Activated naive CD4-positive, alpha-beta T cell treated with anti-CD3 and anti-CD28 coated beads, Interleukin-2, amount 10 ng/mL, durations not matched to agents 7 days and 5 days (primary cell): ENCODE results near the gene ANO1.
A peak's percentile ranks its signal among the peaks of the same experiment; 100 is the strongest.

Experiments used
- CTCF ChIA-PET: fragments of 350-600 bp; sonication (Branson Sonifier 250); formaldehyde crosslinking; loops from one replicate; lab custom pipeline; 2021; ENCODE audit warnings: antibody characterized with exemption; lab: Charles Lee
- DNase-seq: peaks from one replicate; pipeline ENCODE4 v3.0.0-alpha.2; 2020
- H3K27ac Mint-ChIP-seq: one replicate; pipeline ENCODE4 v1.8.0; 2021; ENCODE audit warnings: mild to moderate bottlenecking, moderate library complexity, mixed read lengths
- H3K27me3 Mint-ChIP-seq: one replicate; pipeline ENCODE4 v1.8.0; 2021; ENCODE audit warnings: mild to moderate bottlenecking, mixed read lengths
- H3K36me3 Mint-ChIP-seq: one replicate; pipeline ENCODE4 v1.8.0; 2021; ENCODE audit warnings: mixed read lengths
- H3K4me1 Mint-ChIP-seq: one replicate; pipeline ENCODE4 v1.8.0; 2021; ENCODE audit warnings: mixed read lengths
- H3K4me3 Mint-ChIP-seq: one replicate; pipeline ENCODE4 v1.8.0; 2021; ENCODE audit warnings: mild to moderate bottlenecking, moderate library complexity, mixed read lengths
- H3K9me3 Mint-ChIP-seq: one replicate; pipeline ENCODE4 v1.8.0; 2021; ENCODE audit warnings: mixed read lengths

ANO1 gene

GRCh38 chr11:70167723-70168404 lies 89.7 kb downstream of the ANO1 start:
- DNase-seq: no peak
- H3K4me3 Mint-ChIP-seq: no peak overlapping the region
- CTCF ChIA-PET: no interaction called here
- peaks cover 12% of the 10 kb centered on the region for H3K27me3 Mint-ChIP-seq
- no peaks in the 10 kb centered on the region for H3K4me1 Mint-ChIP-seq
- H3K36me3 Mint-ChIP-seq: no peaks in the 10 kb centered on the region
- H3K27ac Mint-ChIP-seq: no peak overlapping the region
- no peaks in the 10 kb centered on the region for H3K9me3 Mint-ChIP-seq

DNA sequence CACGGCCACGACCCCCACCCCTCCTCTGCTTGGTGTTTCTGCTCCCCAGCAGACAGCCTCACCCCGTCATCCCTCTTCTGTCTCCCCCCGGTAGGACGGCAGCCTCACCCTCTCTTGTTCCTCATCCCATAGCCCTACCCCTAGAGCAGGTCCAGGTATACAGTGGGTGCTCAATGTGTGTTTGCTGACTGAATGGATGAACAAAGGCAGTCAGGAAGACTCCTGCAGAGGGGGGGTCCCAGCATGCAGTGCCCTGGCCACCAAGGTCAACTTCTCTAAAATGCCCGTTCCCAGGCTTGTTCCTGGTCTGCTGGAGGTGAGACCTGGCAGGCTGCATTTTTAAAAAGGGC lies 90.3 kb downstream of the ANO1 start:
- Mint-ChIP-seq H3K27me3 (peaks cover 12% of the 10 kb centered on the region), H3K36me3 (no peaks in the 10 kb centered on the region), H3K9me3 (no peaks in the 10 kb centered on the region), H3K27ac (no peak overlapping the region), H3K4me1 (no peaks in the 10 kb centered on the region), H3K4me3 (no peak overlapping the region)
- CTCF ChIA-PET: no interaction called here
- DNase-seq: no peak

GRCh38 chr11:70169127-70169526 lies 91.0 kb downstream of the ANO1 start:
- DNase-seq: no peak
- no peaks in the 10 kb centered on the region for H3K4me1 Mint-ChIP-seq
- H3K4me3 Mint-ChIP-seq: no peak overlapping the region
- CTCF ChIA-PET: no interaction called here
- H3K9me3 Mint-ChIP-seq: no peaks in the 10 kb centered on the region
- H3K27ac Mint-ChIP-seq: no peak overlapping the region
- no peaks in the 10 kb centered on the region for H3K36me3 Mint-ChIP-seq
- H3K27me3 Mint-ChIP-seq: peaks cover 12% of the 10 kb centered on the region

DNA sequence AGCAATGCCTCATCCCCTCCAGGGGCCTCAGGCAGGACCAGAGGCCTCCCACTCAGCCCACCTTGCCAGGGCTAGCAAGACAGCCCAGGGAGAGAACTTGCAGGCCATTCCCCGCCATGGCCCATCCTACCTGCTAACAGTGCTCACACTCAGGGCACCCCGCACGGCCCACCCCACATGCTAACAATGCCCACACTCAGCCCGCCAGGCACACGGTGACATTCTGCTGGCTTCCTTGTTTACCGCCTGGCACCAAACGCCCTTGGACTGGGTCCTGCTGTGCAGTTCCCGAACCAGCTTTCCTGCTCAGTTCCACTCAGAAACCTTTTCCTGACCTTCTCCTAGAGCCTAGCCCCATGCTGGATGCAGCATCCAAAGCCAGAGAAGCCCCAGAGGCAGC lies 91.5 kb downstream of the ANO1 start:
- H3K27me3 Mint-ChIP-seq: peaks cover 12% of the 10 kb centered on the region
- no peaks in the 10 kb centered on the region for H3K9me3 Mint-ChIP-seq
- CTCF ChIA-PET: no interaction called here
- no peaks in the 10 kb centered on the region for H3K4me1 Mint-ChIP-seq
- no peaks in the 10 kb centered on the region for H3K36me3 Mint-ChIP-seq
- no peak for DNase-seq
- H3K27ac Mint-ChIP-seq: no peak overlapping the region
- no peak overlapping the region for H3K4me3 Mint-ChIP-seq

DNA sequence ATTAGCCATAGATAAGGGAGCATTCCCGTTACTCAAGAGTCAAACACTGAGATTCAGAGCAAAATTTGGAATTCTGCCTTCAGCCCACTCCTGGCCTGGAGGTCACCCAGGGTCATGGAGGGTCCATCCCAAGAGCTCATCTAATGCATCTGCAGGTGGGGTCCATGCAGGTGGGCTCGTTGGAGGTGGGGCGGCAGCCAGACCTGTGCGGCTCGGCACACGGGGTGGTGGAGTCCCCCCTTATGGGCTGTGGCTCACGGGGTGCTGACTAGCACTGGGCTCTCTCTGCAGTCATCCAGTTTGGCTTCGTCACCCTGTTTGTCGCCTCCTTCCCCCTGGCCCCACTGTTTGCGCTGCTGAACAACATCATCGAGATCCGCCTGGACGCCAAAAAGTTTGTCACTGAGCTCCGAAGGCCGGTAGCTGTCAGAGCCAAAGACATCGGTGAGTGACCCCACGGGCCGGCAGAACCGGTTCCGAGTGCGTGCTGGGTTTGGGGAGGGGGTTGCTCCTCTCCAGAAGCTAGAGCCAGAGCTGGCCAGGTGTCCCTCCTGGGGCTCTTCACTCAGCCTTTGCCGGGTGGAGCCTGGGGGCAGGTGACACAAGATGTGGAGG lies 92.6 kb downstream of the ANO1 start:
- Mint-ChIP-seq H3K36me3 (no peaks in the 10 kb centered on the region), H3K4me3 (no peak overlapping the region), H3K4me1 (no peaks in the 10 kb centered on the region), H3K27ac (no peak overlapping the region), H3K9me3 (no peaks in the 10 kb centered on the region), H3K27me3 (peaks cover 3% of the 10 kb centered on the region)
- no peak for DNase-seq
- CTCF ChIA-PET: no interaction called here

DNA sequence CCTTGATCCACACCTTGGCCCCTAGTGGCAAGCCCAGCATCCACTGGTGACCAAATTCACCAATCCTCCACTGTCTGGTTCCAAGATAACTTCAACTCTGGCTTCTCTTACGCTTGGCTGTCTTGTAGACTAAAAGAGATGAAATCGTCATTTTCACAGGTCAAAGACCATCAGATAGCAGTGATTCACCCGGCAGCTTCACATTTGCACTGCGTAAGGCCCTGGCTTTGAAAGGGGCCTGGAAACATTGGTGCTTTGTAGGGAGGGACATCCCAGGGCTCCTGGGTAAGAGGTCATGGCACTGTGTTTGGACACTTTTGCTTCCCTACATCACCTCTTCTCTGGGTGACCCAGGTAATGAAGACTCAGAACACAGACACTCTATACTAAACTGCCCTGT lies 94.9 kb downstream of the ANO1 start:
- no peak overlapping the region for H3K27ac Mint-ChIP-seq
- no peak for DNase-seq
- peaks cover 3% of the 10 kb centered on the region for H3K27me3 Mint-ChIP-seq
- H3K4me1 Mint-ChIP-seq: no peaks in the 10 kb centered on the region
- no peaks in the 10 kb centered on the region for H3K36me3 Mint-ChIP-seq
- no peak overlapping the region for H3K4me3 Mint-ChIP-seq
- CTCF ChIA-PET: no interaction called here
- H3K9me3 Mint-ChIP-seq: no peaks in the 10 kb centered on the region

GRCh38 chr11:70174547-70175235 lies 96.6 kb downstream of the ANO1 start:
- H3K27ac Mint-ChIP-seq: no peak overlapping the region
- H3K4me3 Mint-ChIP-seq: no peak overlapping the region
- DNase-seq: no peak
- H3K36me3 Mint-ChIP-seq: no peaks in the 10 kb centered on the region
- no peaks in the 10 kb centered on the region for H3K4me1 Mint-ChIP-seq
- CTCF ChIA-PET: interaction anchor here (1.1 kb wide), 1 partner anchor 30 kb away, joined by 3 read pairs; no protein-coding TSS in a partner anchor
- H3K9me3 Mint-ChIP-seq: no peaks in the 10 kb centered on the region
- no peaks in the 10 kb centered on the region for H3K27me3 Mint-ChIP-seq

DNA sequence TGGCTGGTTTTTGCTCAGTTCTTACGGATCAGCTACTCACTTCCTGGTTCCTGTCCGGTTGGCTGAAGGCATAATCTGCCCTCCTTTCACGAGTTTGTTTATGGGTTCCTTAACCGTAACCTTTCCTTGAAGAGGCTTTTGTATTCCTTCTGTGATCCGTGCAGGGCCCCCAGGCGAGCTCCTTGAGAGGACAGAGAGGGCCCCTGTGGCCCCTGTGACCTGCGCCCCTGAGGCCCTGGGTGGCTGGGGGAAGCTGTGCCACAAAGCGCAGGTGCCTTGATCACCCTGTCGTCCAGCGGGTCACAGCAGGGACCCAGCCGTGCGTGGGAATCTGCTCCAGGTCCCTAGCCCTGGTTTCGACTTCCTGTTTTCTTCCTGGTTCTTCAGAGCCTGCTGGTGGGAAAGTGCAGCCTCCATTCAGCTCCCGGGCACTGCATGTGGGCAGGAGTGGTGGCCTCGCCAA lies 97.2 kb downstream of the ANO1 start:
- H3K27me3 Mint-ChIP-seq: no peaks in the 10 kb centered on the region
- DNase-seq: no peak
- no peaks in the 10 kb centered on the region for H3K9me3 Mint-ChIP-seq
- H3K27ac Mint-ChIP-seq: no peak overlapping the region
- no peak overlapping the region for H3K4me3 Mint-ChIP-seq
- H3K36me3 Mint-ChIP-seq: no peaks in the 10 kb centered on the region
- CTCF ChIA-PET: interaction anchor here (1.1 kb wide), 1 partner anchor 29 kb away, joined by 3 read pairs; no protein-coding TSS in a partner anchor
- no peaks in the 10 kb centered on the region for H3K4me1 Mint-ChIP-seq

- H3K36me3 Mint-ChIP-seq: no peaks in the 10 kb centered on the region
- CTCF ChIA-PET: interaction anchor here (1.9 kb wide), 1 partner anchor 19 kb away, joined by 7 read pairs; no protein-coding TSS in a partner anchor
These were observed 99.0 kb downstream of the ANO1 start for GRCh38 chr11:70176940-70177689.

DNA sequence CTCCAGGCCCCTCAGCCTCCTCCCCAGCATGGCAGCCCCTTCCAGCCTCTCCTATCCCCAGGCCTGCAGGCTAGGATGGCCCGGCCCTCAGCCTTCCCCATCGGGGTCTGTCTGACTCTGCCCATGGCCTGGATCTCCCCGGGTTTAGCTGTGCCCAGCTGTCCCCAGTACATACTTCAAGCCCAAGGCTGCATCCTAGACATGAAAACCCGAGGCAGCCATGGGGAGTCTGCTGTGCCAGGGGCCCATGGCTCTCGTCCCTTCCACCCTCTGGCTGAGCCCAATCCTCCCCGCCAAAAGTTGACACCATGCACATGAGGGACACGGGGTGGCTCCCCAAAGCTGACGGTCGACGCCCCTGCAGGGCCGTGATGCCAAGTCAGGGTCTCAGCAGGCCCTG lies 102.8 kb downstream of the ANO1 start:
- H3K36me3 Mint-ChIP-seq: no peaks in the 10 kb centered on the region
- DNase-seq: no peak
- peaks cover 5% of the 10 kb centered on the region for H3K27me3 Mint-ChIP-seq
- H3K4me3 Mint-ChIP-seq: no peak overlapping the region
- H3K27ac Mint-ChIP-seq: no peak overlapping the region
- H3K9me3 Mint-ChIP-seq: no peaks in the 10 kb centered on the region
- H3K4me1 Mint-ChIP-seq: no peaks in the 10 kb centered on the region
- CTCF ChIA-PET: no interaction called here

More at GRCh38 chr11:70176940-70177689, 99.0 kb downstream of the ANO1 start:
- Mint-ChIP-seq H3K9me3 (no peaks in the 10 kb centered on the region), H3K4me1 (no peaks in the 10 kb centered on the region), H3K27ac (no peak overlapping the region), H3K27me3 (no peaks in the 10 kb centered on the region), H3K4me3 (no peak overlapping the region)
- DNase-seq: peak; percentile 70

DNA sequence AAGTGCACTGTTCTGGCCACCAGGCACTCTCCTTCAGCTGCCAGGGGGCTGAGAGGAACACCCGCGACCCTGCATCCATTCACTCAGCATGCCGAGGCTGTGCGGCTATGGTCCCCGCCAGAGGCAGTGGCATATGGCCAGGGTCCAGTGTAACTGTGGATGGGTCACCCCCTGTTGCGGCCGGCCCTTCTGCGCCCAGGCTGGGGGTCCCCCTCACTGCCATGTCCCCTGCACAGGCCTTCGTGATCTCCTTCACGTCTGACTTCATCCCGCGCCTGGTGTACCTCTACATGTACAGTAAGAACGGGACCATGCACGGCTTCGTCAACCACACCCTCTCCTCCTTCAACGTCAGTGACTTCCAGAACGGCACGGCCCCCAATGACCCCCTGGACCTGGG lies 104.1 kb downstream of the ANO1 start:
- Mint-ChIP-seq H3K4me1 (no peaks in the 10 kb centered on the region), H3K9me3 (no peaks in the 10 kb centered on the region), H3K27ac (no peak overlapping the region), H3K27me3 (peaks cover 5% of the 10 kb centered on the region), H3K4me3 (no peak overlapping the region), H3K36me3 (no peaks in the 10 kb centered on the region)
- DNase-seq: no peak
- CTCF ChIA-PET: no interaction called here

GRCh38 chr11:70183032-70183431 lies 104.9 kb downstream of the ANO1 start:
- H3K36me3 Mint-ChIP-seq: no peaks in the 10 kb centered on the region
- CTCF ChIA-PET: interaction anchor here (0.7 kb wide), 1 partner anchor 9 kb away, joined by 3 read pairs; no protein-coding TSS in a partner anchor

DNA sequence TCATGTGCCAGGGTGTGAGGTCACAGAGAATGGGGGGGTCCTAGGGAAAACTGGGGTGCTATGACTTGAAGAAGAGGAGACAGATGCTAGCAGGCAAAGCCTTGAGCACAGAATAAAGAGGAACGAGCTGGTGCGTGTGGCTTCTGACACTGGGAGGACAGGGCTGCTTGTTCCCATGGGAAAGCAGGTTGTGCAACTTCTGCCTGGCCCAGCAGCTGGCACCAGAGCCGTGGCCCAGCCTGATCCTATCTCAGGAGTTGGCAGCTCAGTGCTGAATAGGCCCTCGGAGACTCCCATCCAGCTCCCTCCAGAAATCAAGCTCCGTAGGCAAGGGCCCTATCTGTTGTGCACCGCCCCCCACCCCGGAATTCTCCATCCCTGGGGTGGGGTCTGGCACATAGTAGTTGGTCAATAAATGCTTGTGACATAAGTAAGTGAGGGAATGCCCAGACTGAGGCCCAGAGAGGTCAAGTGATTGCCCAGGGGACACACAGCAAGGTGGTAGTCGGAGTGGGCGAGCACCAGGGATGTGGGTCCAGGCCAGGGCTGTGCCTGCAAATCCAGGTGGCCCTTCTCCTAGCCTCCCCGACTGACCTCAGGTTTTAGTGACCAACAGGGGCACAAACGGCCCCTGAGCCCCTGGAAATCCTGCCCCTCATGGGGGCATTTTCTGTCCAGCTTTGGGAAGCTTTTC lies 105.5 kb downstream of the ANO1 start:
- H3K4me3 Mint-ChIP-seq: no peak overlapping the region
- DNase-seq: no peak
- CTCF ChIA-PET: no interaction called here
- no peaks in the 10 kb centered on the region for H3K36me3 Mint-ChIP-seq
- no peaks in the 10 kb centered on the region for H3K9me3 Mint-ChIP-seq
- no peak overlapping the region for H3K27ac Mint-ChIP-seq
- no peaks in the 10 kb centered on the region for H3K4me1 Mint-ChIP-seq
- peaks cover 12% of the 10 kb centered on the region for H3K27me3 Mint-ChIP-seq

More at GRCh38 chr11:70183032-70183431, 104.9 kb downstream of the ANO1 start:
- no peak for DNase-seq
- no peaks in the 10 kb centered on the region for H3K4me1 Mint-ChIP-seq
- peaks cover 9% of the 10 kb centered on the region for H3K27me3 Mint-ChIP-seq
- H3K4me3 Mint-ChIP-seq: no peak overlapping the region
- H3K27ac Mint-ChIP-seq: no peak overlapping the region
- no peaks in the 10 kb centered on the region for H3K9me3 Mint-ChIP-seq

DNA sequence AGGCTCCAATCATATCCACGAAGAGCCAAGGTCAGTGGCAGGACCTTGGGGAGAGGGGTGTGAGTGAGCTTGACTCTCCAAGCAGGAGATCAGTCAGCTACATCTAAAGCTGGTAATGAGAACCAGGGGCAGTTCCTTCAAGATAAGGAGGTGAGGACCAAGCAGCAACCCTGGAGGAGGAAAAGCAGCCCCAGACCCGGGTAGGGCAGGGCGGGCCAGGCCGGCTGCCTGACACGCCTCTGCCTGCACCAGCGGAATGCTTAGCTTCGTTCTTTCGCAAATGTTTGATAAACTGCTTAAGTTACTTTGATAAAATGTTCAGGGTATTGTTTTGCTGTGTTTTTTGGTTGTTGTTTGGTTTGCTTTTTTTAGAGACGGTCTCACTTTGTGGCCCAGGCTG lies 106.3 kb downstream of the ANO1 start:
- no peaks in the 10 kb centered on the region for H3K4me1 Mint-ChIP-seq
- no peak overlapping the region for H3K27ac Mint-ChIP-seq
- no peak for DNase-seq
- H3K36me3 Mint-ChIP-seq: no peaks in the 10 kb centered on the region
- H3K4me3 Mint-ChIP-seq: no peak overlapping the region
- H3K9me3 Mint-ChIP-seq: no peaks in the 10 kb centered on the region
- H3K27me3 Mint-ChIP-seq: peaks cover 12% of the 10 kb centered on the region
- CTCF ChIA-PET: no interaction called here
